Measurements from ENCODE around the gene C16orf96. TPM values are rescaled to one million over a fixed set of nuclear protein-coding genes. Genes with fewer than 3 reads are reported as not detected.

C16orf96 gene
- total RNA-seq, 1 experiment from 2014 or later: 1.4 TPM

DNA sequence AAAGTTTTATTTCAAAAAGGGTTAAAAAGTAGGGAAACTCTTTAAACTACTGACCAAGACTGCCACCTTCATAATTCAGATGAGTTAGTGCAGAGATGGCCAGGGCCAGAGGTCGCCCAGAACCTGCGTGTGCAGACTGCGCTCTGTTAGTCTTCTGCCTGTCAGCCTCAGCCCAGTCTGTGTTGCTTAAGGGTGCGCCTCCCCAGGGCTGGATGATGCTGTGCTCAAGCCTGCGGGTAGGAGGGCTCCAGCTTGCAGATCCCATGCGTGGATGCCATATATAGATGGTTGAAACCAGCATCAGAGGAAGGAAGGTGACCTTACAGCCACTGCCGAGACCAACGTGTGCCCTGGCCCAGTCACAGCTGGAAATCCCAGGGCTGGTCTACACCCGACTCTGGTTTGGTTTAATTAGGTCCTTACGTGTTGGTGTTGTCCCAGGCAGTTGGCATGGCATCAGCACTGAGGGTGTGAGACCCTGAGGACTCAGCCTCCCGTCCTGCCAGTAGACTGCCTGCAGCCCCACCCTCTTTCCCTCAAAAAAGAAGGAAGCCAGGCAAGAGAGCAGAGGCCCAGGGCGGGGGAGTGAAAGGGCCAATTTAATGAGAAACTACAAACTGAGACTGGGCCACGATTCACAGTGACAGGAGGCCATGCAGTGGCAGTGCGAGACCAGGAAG is 45.3 kb upstream of the C16orf96 start:
- H3K79me2 ChIP-seq (ENCODE audit: insufficient read depth, low read length): no peaks in the 10 kb centered on the region
- H3T11ph ChIP-seq (ENCODE audit: low read length): no peak overlapping the region
- TF ChIP-seq CTCF (conservative IDR thresholded peaks at IDR 0.05): no peak
- no peak overlapping the region for H4K8ac ChIP-seq (replicated peaks; ENCODE audit: insufficient read length, low read depth, low read length)
- H2BK12ac ChIP-seq (ENCODE audit: insufficient read length, low read depth, low read length): no peak overlapping the region
- no peak overlapping the region for H2AK5ac ChIP-seq (ENCODE audit: insufficient read length, low read length)
- no peaks in the 10 kb centered on the region for H3K4me1 ChIP-seq (ENCODE audit: insufficient read depth, low read length)
- H3K27ac ChIP-seq (ENCODE audit: insufficient read length, low read depth, low read length): no peak overlapping the region
- no peaks in the 10 kb centered on the region for H3K9me3 ChIP-seq (ENCODE audit: control insufficient read depth, low read depth, low read length)
- H2BK20ac ChIP-seq (ENCODE audit: low read depth, low read length, poor library complexity, severe bottlenecking): no peak overlapping the region
- H2AFZ ChIP-seq (ENCODE audit: low read length): no peak overlapping the region
- no peaks in the 10 kb centered on the region for H3K27me3 ChIP-seq (ENCODE audit: insufficient read depth, low read length)
- H3K14ac ChIP-seq (ENCODE audit: insufficient read depth, low read length): no peak overlapping the region
- no peaks in the 10 kb centered on the region for H3K23me2 ChIP-seq (ENCODE audit: insufficient read length, low read depth, low read length, poor library complexity, severe bottlenecking)
- no peaks in the 10 kb centered on the region for H4K20me1 ChIP-seq (ENCODE audit: control insufficient read depth, insufficient read depth, insufficient read length)
- H3K23ac ChIP-seq (ENCODE audit: insufficient read length, low read depth, low read length): no peak overlapping the region
- Mint-ChIP-seq H3K4me3 (peak overlapping the region in 1 of 2 experiments; percentile 67; a peak in 1 of 5 replicates), H3K4me1 (peaks cover 8 to 15% of the 10 kb centered on the region in 2 experiments; a peak in 3 of 4 replicates), H3K36me3 (ENCODE audit: insufficient read depth in 1 of 3, low read depth in 3 of 3) (peaks cover 16 to 55% (median 42%) of the 10 kb centered on the region in 3 experiments; a peak in 6 of 7 replicates), H3K9me3 (no peaks in the 10 kb centered on the region), H3K27me3 (ENCODE audit: low read depth) (no peaks in the 10 kb centered on the region; the same call in 1 of the 2 replicates), H3K27ac (peak overlapping the region; percentile 9 to 65 (median 46); a peak in 3 of 7 replicates)
- no peak overlapping the region for H3K4ac ChIP-seq (ENCODE audit: low read depth, low read length)
- no peak overlapping the region for H2BK120ac ChIP-seq (ENCODE audit: low read depth, low read length, poor library complexity, severe bottlenecking)
- no peak overlapping the region for H2BK5ac ChIP-seq (ENCODE audit: insufficient read length, low read length)
- H3K79me1 ChIP-seq (ENCODE audit: insufficient read depth, low read depth, low read length, poor library complexity, severe bottlenecking): no peaks in the 10 kb centered on the region
- H4K5ac ChIP-seq (ENCODE audit: insufficient read length, low read depth, low read length): no peak overlapping the region
- no peak overlapping the region for H2BK15ac ChIP-seq (ENCODE audit: low read depth, low read length)
- DNase-seq: no peak
- no peak overlapping the region for H4K91ac ChIP-seq (ENCODE audit: insufficient read length, low read depth, low read length)
- H3K18ac ChIP-seq (ENCODE audit: insufficient read length, low read depth, low read length): no peak overlapping the region
- no peak overlapping the region for H3K4me2 ChIP-seq (ENCODE audit: insufficient read depth, insufficient read length, low read length)
- WGBS (ENCODE audit: extremely low coverage, insufficient read length, low lambda C conversion rate): no CpG with 5 or more reads among the region's 14 CpGs
- no peak overlapping the region for H3K56ac ChIP-seq (ENCODE audit: insufficient read length, low read depth, low read length)
- no peak overlapping the region for H3K9ac ChIP-seq (ENCODE audit: extremely low read depth, insufficient read length, low read length)
